ENCODE measurements around the gene ARHGAP8. TPM values are rescaled to one million over a fixed set of nuclear protein-coding genes. Genes with fewer than 3 reads are reported as not detected.

Gene ARHGAP8
- total RNA-seq, 1 donor from 2014 or later = not detected

GRCh38 chr22:44753189-44754042, 1.0 kb downstream of the ARHGAP8 start:
- Histone ChIP-seq H3K9me3 (replicated peaks) (peaks cover 8% of the 10 kb centered on the region), H3K4me3 (no peak overlapping the region), H3K4me1 (peaks cover 13% of the 10 kb centered on the region), H3K36me3 (no peaks in the 10 kb centered on the region), H3K27ac (replicated peaks) (no peak overlapping the region), H3K27me3 (ENCODE audit: low read depth) (peaks cover 96% of the 10 kb centered on the region)
- no peak for TF ChIP-seq CTCF (IDR thresholded peaks at IDR 0.05; ENCODE audit: borderline replicate concordance)
- DNase-seq = no peak
- intact Hi-C loops (cut with micrococcal nuclease) = no loop called here

DNA sequence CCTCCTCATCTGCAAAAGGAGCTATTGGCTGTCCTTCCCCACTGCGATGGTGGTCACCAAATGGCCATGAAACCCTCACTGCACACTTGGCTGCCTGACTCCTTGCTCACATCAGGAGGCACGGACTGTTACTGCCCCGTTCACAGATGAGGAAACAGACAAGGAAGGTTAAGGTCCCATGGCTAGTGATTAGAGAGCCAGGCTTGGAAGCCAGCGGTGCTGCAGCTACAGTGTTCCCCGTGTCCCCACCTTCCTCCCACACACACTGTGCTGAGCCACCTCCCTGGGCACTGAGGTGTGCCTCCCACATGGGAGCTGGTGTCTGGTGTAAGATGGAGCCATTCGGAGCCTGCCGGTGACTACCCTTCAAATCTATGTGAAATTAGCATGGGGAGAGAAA, 2.6 kb downstream of the ARHGAP8 start:
- intact Hi-C loops (cut with micrococcal nuclease) = no loop called here
- H3K27me3 ChIP-seq (ENCODE audit: low read depth) = peaks cover 100% of the 10 kb centered on the region
- H3K9me3 ChIP-seq (replicated peaks) = peaks cover 8% of the 10 kb centered on the region
- no peak overlapping the region for H3K27ac ChIP-seq (replicated peaks)
- H3K4me3 ChIP-seq = no peak overlapping the region
- peaks cover 13% of the 10 kb centered on the region for H3K4me1 ChIP-seq
- no peak for TF ChIP-seq CTCF (IDR thresholded peaks at IDR 0.05; ENCODE audit: borderline replicate concordance)
- no peak for DNase-seq
- no peaks in the 10 kb centered on the region for H3K36me3 ChIP-seq

GRCh38 chr22:44755417-44755816, 3.0 kb downstream of the ARHGAP8 start:
- no peak overlapping the region for H3K27ac ChIP-seq (replicated peaks)
- H3K4me1 ChIP-seq = peaks cover 13% of the 10 kb centered on the region
- H3K4me3 ChIP-seq = no peak overlapping the region
- peaks cover 97% of the 10 kb centered on the region for H3K27me3 ChIP-seq (ENCODE audit: low read depth)
- peaks cover 5% of the 10 kb centered on the region for H3K9me3 ChIP-seq (replicated peaks)
- no peaks in the 10 kb centered on the region for H3K36me3 ChIP-seq
- intact Hi-C loops (cut with micrococcal nuclease) = no loop called here
- DNase-seq = no peak
- no peak for TF ChIP-seq CTCF (IDR thresholded peaks at IDR 0.05; ENCODE audit: borderline replicate concordance)

DNA sequence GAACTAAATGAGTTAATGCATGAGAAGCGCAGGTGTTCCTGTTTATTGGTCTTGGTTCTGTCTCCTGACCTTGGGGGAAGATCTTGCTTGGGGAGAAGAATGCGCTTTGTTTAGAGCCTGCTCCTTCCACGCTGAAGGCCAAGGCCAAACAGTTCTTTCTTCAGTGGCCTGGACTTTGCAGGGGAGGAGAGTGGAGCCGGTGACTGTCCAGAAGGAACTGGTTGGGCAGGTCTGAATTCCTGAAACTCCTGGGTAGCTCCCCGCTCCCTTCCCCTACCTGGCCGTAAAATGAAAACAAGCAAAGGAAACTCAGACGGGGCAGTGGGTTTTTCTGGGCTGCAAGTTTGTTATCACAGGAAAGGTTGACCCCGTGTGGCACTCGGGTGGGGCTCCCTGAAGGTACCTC, 3.6 kb downstream of the ARHGAP8 start:
- intact Hi-C loops (cut with micrococcal nuclease) = no loop called here
- Histone ChIP-seq H3K9me3 (replicated peaks) (no peaks in the 10 kb centered on the region), H3K27ac (replicated peaks) (no peak overlapping the region), H3K36me3 (no peaks in the 10 kb centered on the region), H3K4me3 (no peak overlapping the region), H3K4me1 (peaks cover 13% of the 10 kb centered on the region), H3K27me3 (ENCODE audit: low read depth) (peaks cover 97% of the 10 kb centered on the region)
- no peak for TF ChIP-seq CTCF (IDR thresholded peaks at IDR 0.05; ENCODE audit: borderline replicate concordance)
- DNase-seq = no peak

GRCh38 chr22:44758344-44758973, 6.1 kb downstream of the ARHGAP8 start:
- no peak for DNase-seq
- intact Hi-C loops (cut with micrococcal nuclease) = no loop called here

More at GRCh38 chr22:44758344-44758973, 6.1 kb downstream of the ARHGAP8 start:
- Histone ChIP-seq H3K27me3 (ENCODE audit: low read depth) (peaks cover 87% of the 10 kb centered on the region), H3K4me3 (no peak overlapping the region), H3K9me3 (replicated peaks) (no peaks in the 10 kb centered on the region), H3K36me3 (no peaks in the 10 kb centered on the region), H3K27ac (replicated peaks) (no peak overlapping the region), H3K4me1 (peaks cover 2% of the 10 kb centered on the region)
- no peak for TF ChIP-seq CTCF (IDR thresholded peaks at IDR 0.05; ENCODE audit: borderline replicate concordance)
